PC-3 (cell line): Measurements from ENCODE around the gene CHMP5.

Experiments used
- EZH2 ChIP-seq: fragments of 300-600 bp; sonication (generic); IDR thresholded peaks from one replicate; pipeline ENCODE4 v1.6.1; 2017; ENCODE audit warnings: antibody characterized with exemption, mild to moderate bottlenecking, low read length; ENCODE audit not compliant: unreplicated experiment
- EZH2phosphoT487 ChIP-seq: fragments of 300-600 bp; sonication (generic); IDR thresholded peaks from 2 replicates; pipeline ENCODE4 v1.6.1; 2018; ENCODE audit warnings: mild to moderate bottlenecking, antibody characterized with exemption, low read length, borderline replicate concordance
- TF ChIP-seq, protein P1 (sequence below): fragments of 300-600 bp; sonication (generic); conservative IDR thresholded peaks from 2 replicates; pipeline ENCODE4 v1.5.1; 2017; ENCODE audit warnings: antibody characterized with exemption, low read depth, mild to moderate bottlenecking, low read length

DNA sequence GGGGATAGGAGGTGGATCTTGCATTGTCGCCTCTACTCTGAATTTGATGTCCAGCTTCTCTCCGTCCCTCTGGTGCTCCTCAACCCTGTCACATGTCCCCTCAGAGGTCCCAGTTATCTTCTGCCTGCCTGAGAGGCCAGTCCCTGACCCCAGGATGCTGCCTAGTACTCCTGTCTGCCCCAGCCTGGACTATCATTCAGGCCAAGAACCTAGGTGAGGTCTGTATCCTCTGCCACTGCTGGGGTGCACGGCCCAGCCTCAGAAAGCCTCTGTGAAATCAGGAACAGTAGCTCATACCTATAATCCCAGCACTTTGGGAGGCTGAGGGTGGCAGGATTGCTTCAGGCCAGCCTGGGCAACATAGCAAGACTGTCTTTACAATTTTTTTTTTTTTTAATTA lies 16.2 kb upstream of the CHMP5 start:
- TF ChIP-seq, protein P1, sequence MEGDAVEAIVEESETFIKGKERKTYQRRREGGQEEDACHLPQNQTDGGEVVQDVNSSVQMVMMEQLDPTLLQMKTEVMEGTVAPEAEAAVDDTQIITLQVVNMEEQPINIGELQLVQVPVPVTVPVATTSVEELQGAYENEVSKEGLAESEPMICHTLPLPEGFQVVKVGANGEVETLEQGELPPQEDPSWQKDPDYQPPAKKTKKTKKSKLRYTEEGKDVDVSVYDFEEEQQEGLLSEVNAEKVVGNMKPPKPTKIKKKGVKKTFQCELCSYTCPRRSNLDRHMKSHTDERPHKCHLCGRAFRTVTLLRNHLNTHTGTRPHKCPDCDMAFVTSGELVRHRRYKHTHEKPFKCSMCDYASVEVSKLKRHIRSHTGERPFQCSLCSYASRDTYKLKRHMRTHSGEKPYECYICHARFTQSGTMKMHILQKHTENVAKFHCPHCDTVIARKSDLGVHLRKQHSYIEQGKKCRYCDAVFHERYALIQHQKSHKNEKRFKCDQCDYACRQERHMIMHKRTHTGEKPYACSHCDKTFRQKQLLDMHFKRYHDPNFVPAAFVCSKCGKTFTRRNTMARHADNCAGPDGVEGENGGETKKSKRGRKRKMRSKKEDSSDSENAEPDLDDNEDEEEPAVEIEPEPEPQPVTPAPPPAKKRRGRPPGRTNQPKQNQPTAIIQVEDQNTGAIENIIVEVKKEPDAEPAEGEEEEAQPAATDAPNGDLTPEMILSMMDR, result no peak
- TF ChIP-seq EZH2 (no peak), EZH2phosphoT487 (no peak)
